Hematopoietic multipotent progenitor cell treated with erythropoietin and hydrocortisone succinate and interleukin-3 and kit ligand, for 15 days (in vitro differentiated cells): ENCODE data around the gene IRS1.

Experiments
- DNase-seq: peaks from one replicate; pipeline ENCODE4 v3.0.0-alpha.2; 2015; ENCODE audit warnings: low spot score

Gene IRS1

DNA sequence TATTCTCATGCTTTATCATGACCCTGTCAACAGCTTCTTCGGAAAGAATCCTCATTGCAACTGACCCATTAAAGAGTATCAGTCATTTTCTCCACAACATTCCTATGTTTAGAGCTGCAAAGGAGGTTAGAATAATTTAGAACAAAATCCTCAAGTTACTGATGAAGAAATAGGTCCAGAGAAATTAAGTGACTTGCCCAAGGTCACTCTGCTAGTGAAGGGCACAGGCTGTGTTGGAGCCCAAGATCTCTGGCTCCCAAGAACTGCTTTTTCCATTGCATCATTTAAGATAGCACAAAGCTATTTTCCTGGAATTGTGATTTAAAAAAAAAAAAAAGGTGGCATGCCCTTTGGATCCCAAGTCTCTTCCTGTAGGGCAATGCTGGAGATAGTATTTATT is 9.6 kb downstream of the IRS1 start:
- no peak for DNase-seq

DNA sequence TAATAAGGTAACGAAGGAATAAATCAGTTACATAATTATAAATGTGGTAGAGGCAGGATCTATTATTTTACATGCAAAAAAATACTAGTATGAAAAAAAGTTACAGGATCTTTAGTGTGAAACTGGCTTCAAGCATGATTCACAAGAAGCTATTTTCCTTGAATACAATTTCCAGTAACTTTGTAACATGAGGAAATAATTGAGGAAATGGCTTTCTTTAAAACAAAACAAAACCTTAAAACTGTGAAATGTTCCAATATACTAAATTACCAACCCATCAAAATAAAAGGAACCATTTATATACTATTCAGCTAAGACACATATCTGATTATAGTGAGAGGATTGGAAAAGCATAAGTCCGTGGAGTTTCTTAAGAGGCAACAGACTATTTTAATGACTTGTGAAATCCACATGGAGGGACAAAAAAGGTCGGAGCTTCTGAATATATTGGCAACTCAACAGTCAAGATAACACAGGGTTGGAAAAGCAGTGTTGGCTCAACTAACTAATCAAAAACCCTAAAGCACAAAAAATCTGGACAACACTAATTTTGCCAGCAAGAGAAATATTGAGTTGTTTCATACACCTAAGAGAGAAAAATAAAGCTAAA is 10.6 kb downstream of the IRS1 start:
- no peak for DNase-seq

DNA sequence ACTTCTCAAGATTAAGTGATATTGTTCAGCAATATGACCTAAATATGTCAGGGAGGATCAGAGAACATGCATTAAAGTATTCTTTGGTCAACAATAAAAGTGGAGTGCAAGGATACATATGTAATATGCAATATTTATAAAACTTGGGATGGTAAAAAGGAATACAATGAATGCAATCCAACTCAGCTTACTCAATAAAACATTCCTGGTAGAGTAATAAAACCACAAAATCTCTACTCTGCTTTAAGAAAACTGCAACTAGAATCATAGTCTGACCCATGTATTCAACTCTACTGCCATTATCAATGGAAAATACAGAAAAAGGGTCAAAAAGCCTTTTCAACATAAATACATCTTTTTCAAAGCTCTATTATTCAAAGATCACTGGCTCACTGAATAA is 11.6 kb downstream of the IRS1 start:
- DNase-seq = no peak

DNA sequence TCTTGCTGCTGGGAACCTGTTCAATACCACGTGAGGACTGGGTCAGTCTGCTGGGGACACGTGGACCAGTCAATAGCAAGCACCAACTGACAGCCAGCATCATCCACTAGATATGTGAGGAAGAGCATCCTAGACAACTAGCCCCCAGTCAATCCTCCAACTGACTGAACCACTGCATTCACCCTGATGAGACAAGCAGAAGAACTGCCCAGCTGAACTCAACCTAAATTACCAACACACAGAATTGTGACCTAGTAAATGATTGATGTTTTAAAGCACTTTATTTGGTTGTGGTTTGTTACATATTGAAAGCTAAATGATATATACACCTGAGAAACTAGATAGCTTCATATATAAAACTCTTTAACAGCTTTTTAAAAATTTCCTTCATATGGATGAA is 15.7 kb downstream of the IRS1 start:
- DNase-seq = no peak

DNA sequence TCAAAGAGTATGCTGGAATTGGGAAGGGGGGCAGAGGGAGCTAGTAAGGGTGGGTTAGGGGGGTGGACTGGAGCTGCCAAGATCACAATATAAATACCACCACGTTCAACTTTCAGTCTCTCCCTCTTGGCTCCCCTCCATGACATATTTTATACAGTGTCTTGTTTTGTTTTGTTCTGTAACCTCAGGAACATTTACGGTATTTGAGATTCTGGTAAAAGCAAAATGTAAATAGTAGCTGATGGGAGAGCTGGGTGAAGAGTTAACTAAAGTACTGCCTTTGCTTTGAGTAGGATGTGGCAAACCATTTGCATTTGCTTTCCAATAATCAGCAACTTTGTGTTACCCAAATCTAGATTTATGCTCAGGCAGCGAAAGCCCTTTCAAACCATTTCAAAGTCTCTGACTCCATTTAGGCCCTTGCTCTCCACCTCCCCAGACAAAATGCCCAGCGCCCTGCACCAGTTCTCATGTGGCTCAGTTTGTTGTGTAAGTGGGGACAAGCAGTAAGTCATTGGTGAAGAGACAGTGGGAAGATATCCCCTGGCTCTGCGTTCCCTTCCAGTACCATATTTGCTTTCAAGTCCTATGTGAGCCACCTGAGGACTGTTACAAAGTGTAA is 17.4 kb downstream of the IRS1 start:
- DNase-seq = no peak

DNA sequence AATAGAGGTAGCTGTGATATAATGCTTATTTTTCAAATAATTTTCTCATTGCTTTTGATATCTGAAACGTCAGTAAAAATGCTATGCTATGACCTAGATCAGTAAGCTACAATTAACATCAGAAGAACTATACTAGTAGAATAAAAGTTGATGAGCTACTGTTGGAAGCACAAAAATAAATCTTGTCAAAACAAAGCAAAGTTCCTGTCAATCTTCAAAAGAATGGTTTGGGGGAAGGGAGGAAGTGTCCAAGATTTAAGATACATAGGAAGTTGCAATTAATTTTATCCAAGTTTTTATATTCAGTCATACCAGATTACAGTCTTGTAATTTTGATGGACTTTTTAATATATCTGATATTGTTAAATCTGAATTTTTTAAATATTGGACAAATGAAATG is 19.2 kb downstream of the IRS1 start:
- DNase-seq = no peak

DNA sequence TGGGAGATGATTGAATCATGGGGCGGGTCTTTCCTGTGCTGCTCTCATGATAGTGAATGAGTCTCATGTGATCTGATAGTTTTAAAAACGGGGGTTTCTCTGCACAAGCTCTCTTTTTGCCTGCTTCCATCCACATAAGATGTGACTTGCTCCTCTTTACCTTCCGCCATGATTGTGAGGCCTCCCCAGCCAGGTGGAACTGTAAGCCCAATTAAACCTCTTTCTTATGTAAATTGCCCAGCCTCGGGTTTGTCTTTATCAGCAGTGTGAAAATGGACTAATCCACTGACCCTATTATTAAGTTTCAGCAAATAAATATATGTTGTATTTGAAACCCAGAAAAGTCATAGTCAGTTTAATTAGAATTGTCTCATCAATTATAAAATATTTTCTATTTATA is 22.0 kb downstream of the IRS1 start:
- DNase-seq = no peak

DNA sequence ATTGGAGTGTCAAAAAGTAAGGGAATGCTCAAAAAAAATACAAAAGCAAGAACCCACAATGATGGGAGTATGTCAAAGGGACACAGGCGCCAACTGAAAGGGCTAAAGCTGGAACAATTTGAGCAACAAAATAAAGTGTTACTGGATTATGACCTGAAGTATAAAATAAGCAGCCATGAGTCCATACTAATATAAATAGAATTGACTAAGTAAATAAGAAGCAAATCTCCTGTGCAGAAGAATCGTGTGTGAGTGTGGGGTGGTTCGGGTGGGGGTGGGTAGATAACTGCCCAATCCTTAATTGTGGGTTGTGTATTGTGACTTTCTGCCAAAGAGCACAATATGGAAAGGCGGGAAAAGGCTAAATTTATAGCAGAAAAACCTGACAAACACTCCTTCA is 23.5 kb downstream of the IRS1 start:
- DNase-seq = no peak

DNA sequence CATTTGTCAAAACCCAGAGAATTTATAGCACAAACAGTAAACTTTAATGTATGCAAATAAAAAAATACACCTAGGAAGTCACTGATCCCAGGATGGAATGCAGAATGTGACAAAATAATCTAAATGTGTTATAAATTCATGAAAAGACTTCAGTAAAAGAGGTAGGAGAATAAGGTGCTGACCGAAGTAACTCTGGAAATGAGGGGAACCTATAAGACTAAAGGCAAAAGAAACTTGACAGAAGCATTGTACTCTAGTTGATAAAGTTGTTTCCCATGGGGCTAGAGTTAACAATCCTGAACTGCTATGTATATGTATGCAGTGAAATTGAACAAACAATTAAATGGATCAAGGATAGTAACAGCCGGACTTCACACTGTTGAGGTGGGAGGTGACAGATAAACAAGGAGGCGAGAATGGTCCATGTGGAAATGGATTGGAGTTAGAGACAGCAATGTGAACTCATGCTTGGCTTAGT is 24.5 kb downstream of the IRS1 start:
- no peak for DNase-seq

DNA sequence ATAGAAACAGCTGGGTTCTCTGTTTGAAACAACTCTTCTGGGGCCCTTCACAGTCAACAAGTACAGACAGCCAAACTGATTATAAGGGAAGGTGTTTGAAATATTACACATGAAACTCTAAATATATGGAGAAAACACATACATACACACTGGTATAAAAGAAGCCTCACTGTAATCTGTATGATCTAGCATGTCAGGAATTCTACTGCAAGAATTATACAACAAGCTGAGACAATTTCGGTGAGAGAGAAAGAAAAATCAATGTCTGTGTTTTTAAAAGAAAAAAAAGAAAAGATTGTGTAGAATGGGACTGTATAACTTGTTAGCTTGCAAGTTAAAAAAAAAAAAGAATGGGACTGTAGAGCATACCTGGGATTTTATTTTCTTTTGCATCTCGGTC is 26.3 kb downstream of the IRS1 start:
- DNase-seq = no peak

DNA sequence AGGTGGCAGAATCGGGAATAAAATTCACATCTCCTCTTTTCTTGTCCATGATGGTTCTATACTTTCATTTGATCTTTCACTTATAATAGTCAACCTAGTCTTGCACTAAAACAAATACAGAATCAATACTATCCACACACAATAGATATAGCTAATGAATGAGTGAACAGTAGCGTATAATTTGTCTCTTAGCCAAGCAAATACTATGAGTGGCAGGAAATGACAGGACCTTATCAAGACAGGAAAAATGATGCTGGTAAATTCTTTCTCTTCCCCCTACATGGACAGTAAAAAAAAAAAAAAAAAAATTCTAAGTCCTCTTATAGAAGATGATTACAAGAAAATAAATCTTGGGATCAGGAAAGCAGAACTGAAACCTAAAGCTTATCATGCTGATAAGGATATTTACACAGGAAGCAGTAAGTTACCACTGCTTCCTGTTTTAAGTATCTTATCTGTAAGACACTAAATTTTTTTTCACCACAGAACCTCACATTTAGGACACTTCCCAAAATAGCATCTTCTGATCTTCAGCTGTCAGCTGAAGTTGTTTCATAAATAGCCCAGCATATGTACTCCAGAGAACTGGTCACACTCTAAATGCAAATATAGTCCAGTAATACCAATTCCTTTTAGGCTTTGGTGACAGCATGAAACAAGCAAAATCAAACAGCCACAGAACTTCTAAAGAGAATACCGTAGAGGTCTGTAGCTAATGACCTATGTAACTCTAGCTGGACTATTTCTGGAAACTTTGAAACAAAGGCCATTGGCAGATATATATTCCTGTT is 27.0 kb downstream of the IRS1 start:
- DNase-seq = no peak

DNA sequence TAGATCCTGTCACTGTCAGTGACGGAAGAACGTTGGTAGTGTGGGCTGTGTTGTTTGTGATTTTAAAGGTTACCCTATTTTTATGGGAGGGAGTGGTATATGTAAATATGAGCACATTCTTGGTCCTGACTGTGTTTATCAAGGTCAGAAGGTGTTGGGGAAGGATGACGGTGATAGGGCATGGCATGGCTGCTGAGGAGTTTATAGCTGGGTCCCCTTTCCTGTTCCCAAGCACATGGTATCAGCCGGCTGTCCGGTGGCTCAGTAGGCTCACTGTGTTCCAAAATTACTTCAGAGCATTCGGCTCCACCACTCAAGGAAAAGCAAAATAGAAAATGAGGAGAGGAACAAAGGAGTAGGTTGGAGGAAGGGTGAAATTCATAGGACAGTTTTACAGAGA is 28.6 kb downstream of the IRS1 start:
- DNase-seq = no peak

DNA sequence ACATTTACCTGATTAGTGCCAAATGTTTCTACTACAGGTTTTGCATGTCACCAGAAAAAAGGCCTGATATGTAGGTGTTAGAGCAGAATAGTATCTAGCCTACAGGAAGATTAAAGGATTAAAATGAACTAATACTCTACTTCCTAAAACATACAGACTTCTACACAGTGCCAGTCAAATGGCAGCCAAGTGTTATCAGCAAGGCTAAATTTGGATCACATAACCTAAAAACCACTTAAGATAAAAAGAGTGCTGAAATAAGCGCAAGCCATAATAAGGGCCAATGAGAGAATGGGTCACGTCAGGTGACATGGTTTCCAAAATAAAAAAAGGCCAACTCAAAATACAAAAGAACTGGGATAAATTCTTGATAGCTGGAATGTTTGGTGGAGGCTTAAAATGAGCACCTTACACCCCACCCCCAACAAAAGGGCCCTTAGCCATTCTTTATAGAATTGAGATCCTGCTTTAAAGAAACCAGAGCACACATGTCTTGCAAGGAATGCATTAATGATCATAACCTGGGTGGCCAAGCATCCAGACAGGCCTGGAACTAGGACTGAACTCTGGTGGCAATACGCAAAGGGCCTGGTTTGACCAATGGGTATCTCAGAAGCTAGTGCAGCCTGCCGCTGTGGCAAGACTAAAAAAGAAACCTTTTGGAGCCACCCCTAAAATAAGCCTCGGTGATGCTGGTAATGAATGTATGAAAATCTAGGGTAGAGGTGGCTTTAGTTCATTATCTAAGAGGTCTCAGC is 32.4 kb downstream of the IRS1 start:
- no peak for DNase-seq

DNA sequence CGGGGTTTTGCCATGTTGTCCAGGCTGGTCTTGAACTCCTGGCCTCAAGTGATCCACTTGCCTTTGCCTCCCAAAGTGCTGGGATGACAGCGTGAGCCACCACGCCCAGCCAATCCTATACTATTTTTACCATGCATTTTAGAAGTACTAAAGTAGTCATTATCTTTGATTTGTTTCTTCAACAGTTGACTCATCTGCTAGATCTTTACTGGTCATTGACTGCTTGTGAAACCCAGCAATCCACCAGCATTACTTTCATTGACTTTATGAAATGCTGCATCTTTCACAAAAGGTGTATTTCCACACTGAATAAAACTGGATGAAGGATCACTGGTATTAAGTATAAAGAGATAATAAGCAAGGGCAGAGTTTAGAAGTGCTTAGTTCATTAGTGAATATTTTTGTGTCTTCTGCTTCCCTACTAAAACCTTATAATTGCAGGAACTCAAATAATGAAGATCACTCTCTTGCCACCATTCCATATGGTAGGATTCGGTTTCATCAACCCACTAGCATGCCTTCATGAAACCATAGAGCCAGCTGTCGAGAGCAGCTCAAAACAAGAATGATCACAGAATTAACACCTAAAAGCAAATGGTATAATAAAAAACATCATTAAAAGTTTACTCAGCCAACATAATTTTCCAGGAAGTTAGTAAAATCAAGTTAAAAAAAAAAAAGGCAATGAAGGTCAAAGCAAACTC is 33.1 kb downstream of the IRS1 start:
- DNase-seq = no peak

DNA sequence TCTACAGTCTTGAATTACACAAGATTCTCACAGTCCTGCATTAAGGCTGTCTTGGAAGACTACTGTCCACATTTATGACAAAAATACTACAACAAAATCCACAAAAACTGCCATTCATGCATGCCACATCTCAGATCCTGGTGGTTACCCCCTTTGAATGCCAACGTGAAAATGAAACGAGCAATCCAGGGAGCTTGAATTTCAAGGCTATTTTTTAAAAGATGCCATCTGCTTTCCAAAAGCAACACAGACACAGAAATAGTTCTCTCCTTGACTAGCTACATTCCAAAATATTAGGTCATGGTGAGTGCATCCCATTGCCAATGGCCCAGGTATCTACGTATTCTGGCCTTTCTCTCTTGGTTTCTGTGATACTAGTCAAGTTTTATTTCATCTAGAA is 36.3 kb downstream of the IRS1 start:
- no peak for DNase-seq

DNA sequence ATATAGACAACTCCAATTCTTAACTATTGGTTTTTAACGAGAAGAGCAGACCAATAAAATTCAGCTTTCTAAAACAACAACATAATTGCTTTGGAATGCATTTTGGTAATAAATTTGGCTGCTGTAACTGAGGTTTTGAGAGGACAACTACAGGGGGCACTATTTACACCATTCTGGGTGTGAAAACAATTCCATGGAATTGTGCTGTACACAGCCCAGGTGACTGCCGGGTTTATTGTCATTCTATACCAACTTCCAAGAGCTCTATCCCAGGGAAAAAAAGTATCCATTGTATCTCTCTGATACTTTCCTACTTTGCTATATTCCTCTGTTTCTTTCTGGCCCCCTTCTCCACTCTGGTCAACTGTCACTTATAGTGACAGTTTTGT is 38.4 kb downstream of the IRS1 start:
- no peak for DNase-seq

DNA sequence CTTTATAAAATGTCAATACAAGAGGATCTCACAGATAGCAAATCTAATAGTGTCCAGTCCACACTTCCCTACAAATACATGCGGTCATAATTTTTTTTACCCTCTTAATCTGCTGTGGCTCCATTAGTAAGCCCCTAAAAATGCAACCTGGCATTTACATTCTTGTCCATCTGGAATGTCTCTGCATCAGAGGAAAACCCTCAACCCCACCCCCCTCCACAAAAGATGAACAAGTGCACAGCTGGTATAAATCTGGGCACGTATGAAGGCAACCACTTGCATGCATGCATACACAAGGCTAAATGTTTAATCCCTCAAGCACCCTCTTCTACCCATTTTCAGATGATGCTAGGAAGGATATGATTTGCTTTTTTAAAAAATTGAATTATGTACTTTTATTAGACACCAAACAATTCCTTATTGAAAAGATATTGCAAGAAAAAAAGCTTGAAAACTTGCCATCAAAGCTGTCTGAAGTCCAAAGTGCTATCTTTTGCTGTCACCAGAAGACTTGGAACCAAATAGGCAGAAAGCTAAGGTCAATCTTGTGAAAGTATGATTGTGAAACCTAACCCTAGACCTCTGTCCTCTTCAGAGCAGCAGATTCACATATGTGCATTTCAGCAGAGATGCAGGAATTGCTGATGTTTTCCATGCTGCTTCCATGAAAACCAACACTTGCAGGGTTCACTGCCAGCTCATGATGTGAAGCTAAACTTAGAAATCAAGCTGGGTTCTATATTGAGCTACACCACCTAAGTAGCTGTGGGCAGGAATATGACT is 39.0 kb downstream of the IRS1 start:
- DNase-seq = no peak

DNA sequence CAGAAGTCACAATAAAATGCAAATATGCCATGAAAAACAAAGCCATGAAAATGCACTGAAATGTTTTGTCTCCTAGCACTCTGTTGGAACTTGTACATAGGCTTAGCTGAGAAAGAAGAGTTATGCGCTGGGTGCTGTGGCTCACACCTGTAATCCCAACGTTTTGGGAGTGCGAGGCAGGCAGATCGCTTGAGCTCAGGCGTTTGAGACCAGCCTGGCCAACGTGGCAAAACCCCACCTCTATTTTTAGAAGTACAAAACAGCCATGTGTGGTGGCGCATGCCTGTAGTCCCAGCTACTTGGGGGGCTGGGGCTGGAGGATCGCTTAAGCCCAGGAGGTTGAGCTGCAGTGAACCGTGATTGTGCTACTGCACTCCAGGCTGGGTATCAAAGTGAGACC is 39.9 kb downstream of the IRS1 start:
- no peak for DNase-seq

DNA sequence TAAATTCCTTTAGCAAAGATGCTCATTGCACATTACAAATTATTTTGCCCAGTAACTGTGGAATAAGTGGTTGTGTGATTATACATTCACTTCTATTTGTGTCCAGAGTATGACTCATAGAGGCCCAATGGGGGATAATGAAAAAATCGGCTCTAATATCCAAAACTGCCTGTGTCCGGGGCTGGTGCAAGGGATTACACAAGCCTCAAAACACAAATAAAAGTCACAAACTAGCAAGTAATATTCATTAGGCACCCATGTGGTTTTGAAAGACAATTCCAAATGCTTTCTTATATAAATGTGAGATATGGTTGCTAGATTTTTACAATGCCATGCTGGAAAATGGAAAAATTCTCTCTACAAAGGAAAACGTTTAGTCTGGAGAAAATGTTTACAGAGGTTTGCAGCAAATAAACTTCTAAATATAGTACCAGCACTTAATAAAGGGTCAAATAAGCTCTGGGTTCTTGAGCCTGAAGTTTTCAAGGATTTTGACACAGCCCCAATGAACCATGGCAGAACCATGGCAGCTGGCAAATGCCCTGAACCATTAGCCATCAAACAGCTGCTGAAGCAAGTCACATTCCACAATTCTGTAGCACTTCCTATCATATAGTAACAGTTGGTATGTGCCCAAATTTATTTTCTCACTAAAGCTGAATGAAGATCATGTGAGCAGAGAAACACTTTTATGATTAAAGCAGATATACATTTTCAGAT is 40.5 kb downstream of the IRS1 start:
- DNase-seq = no peak

DNA sequence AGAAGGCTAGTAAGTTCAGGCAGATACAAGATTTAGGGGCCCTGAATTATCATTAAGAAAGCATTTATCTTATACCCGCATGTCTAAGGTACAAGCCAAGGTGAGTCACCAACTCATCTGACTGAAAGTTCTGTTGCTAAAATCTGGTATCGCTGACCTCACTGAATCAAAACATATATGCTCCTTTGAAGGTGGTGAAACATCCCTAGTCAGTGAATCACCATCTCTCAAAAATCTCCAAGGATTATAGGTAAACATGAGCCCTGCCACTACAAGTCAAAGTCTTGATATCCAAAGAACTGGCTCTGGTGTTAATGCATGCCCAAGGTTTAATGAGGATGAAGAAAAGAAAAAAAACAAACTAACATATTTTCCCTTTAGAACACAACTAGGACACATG is 43.5 kb downstream of the IRS1 start:
- no peak for DNase-seq

DNA sequence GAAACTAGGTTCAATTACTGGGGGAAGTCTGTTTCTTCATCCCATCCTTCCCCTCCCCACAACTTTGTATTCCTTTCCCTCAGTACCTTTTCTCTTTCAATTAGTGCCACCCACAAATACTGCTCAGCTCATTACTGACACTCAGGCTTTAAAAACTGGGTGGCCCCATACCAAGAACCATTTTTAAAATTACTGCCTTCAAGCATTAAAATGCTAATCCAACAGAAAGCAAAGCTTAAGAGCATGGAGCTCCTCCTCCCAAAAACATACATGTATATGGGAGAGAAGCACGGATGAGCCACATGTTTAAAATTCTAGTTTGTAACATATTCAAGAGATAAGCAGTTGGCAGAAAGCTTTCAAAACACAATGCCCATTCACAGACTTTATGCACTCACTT is 44.0 kb downstream of the IRS1 start:
- no peak for DNase-seq
